ENCODE measurements around the gene ATP8A2.
"Not testable (repeated sequence)": the region's sequence is repeated elsewhere in the genome, so short reads cannot be mapped to it uniquely, and the experiment has no call there.

ATP8A2 gene

GRCh38 chr13:25570185-25570584 lies 198.4 kb downstream of the ATP8A2 start:
- no peak for DNase-seq

- DNase-seq: no peak
Measured at GRCh38 chr13:25571237-25571636, 199.5 kb downstream of the ATP8A2 start.

- DNase-seq: not testable (repeated sequence)
Measured at GRCh38 chr13:25572171-25572570, 200.4 kb downstream of the ATP8A2 start.

- DNase-seq: no peak
Measured at GRCh38 chr13:25574437-25575411, 202.9 kb downstream of the ATP8A2 start.

GRCh38 chr13:25575562-25575961 lies 203.8 kb downstream of the ATP8A2 start:
- DNase-seq: no peak

- DNase-seq: no peak
Measured at GRCh38 chr13:25578526-25578925, 206.8 kb downstream of the ATP8A2 start.

- DNase-seq: no peak
Measured at GRCh38 chr13:25579221-25579620, 207.4 kb downstream of the ATP8A2 start.

- DNase-seq: no peak
Measured at GRCh38 chr13:25581351-25581750, 209.6 kb downstream of the ATP8A2 start.

GRCh38 chr13:25584087-25584486 lies 212.3 kb downstream of the ATP8A2 start:
- DNase-seq: no peak

GRCh38 chr13:25585000-25585399 lies 213.2 kb downstream of the ATP8A2 start:
- DNase-seq: no peak

GRCh38 chr13:25587326-25587980 lies 215.7 kb downstream of the ATP8A2 start:
- no peak for DNase-seq

GRCh38 chr13:25588336-25589060 lies 216.7 kb downstream of the ATP8A2 start:
- no peak for DNase-seq

- no peak for DNase-seq
Measured at GRCh38 chr13:25598421-25598820, 226.6 kb downstream of the ATP8A2 start.

- no peak for DNase-seq
Measured at GRCh38 chr13:25602176-25602575, 230.4 kb downstream of the ATP8A2 start.

GRCh38 chr13:25604106-25604505 lies 232.3 kb downstream of the ATP8A2 start:
- no peak for DNase-seq

- no peak for DNase-seq
Measured at GRCh38 chr13:25607096-25607495, 235.3 kb downstream of the ATP8A2 start.

GRCh38 chr13:25608181-25608580 lies 236.4 kb downstream of the ATP8A2 start:
- no peak for DNase-seq

- no peak for DNase-seq
Measured at GRCh38 chr13:25616674-25617073, 244.9 kb downstream of the ATP8A2 start.

GRCh38 chr13:25619897-25620296 lies 248.1 kb downstream of the ATP8A2 start:
- DNase-seq: no peak

- DNase-seq: no peak
Measured at GRCh38 chr13:25625414-25625813, 253.6 kb downstream of the ATP8A2 start.

- DNase-seq: no peak
Measured at GRCh38 chr13:25630329-25630900, 258.6 kb downstream of the ATP8A2 start.

- no peak for DNase-seq
Measured at GRCh38 chr13:25632166-25632888, 260.6 kb downstream of the ATP8A2 start.

All from activated gamma-delta T cell (primary cell).